ENCODE results near the gene SEC22A. TPM values are rescaled to one million over a fixed set of nuclear protein-coding genes. Genes with fewer than 3 reads are reported as not detected.

SEC22A gene
- polyA plus RNA-seq, 1 donor, result 16.5 TPM

DNA sequence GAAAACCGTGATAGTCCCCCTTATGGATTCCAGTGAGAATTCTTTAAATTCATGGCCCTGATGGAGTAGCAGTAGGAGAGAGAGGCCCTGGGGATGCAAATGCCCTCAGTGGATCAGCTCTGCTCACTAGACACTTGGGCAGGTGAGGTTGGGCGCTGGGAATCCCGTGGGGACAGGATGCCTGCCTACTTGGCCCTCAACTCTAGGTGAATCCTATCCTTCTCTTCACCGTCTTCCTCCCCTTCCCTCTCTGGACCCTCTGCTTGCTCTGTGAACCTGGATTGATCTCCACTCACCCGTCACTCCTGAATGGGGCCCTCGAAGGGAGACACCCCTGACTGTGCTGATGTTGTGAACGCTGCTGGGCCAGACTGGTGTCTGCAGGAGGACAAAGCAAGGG, 77.4 kb downstream of the SEC22A start:
- Histone ChIP-seq H3K27me3 (ENCODE audit: control insufficient read depth, insufficient read depth, low read length) (no peaks in the 10 kb centered on the region), H3K27ac (ENCODE audit: low read length) (no peak overlapping the region), H3K9me3 (ENCODE audit: control insufficient read depth, low read depth, low read length) (no peaks in the 10 kb centered on the region), H3K4me1 (ENCODE audit: control insufficient read depth, insufficient read depth, low read length) (no peaks in the 10 kb centered on the region), H3K36me3 (ENCODE audit: control insufficient read depth, insufficient read depth, low read length) (peaks cover 3% of the 10 kb centered on the region), H3K4me3 (ENCODE audit: low read length) (no peak overlapping the region)
- no CpG with 5 or more reads among the region's 7 CpGs for WGBS (ENCODE audit: insufficient coverage, low lambda C conversion rate)
- no peak for DNase-seq

DNA sequence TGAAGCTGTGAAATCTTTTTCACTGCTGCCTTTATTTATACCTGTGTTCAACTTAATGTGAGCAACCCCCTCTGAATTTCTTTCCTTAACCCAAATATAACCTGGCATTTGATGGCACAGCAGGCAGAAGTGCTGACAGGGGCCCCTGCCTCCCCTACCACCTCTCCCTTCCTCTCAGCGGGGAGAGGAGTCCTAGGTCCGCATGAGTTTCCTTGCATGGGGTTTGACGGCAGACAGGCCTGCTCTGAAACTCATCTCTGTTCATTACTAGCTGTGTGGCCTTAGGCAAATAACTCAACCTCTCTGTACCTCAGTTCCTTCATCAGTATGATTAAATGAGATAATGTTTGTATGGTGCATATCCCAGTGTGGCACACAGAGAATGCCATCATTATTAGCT, 79.7 kb downstream of the SEC22A start:
- no peaks in the 10 kb centered on the region for H3K9me3 ChIP-seq (ENCODE audit: control insufficient read depth, low read depth, low read length)
- H3K4me1 ChIP-seq (ENCODE audit: control insufficient read depth, insufficient read depth, low read length), result no peaks in the 10 kb centered on the region
- no peak overlapping the region for H3K4me3 ChIP-seq (ENCODE audit: low read length)
- DNase-seq, result no peak
- H3K36me3 ChIP-seq (ENCODE audit: control insufficient read depth, insufficient read depth, low read length), result peaks cover 17% of the 10 kb centered on the region
- no peaks in the 10 kb centered on the region for H3K27me3 ChIP-seq (ENCODE audit: control insufficient read depth, insufficient read depth, low read length)
- no CpG with 5 or more reads among the region's 3 CpGs for WGBS (ENCODE audit: insufficient coverage, low lambda C conversion rate)
- no peak overlapping the region for H3K27ac ChIP-seq (ENCODE audit: low read length)

DNA sequence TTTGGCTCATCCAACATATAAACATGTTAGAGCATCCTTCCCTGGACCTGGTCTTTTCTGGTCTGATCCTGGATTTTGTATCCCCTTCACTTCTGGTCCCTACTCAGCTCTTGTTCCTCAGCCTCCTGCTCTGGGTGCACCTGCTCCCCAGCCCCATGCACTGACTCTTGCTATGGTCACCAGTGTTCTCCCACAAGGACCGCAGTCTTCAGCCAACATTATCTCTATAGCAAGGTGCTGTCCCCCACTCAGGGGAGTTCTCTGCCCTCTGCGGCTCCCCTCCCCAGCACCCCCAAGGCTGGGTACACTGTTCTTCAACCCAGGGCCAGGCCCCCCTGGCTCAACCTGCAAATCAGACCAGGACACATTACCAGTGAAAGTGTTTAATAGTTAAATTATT, 80.2 kb downstream of the SEC22A start:
- no peaks in the 10 kb centered on the region for H3K27me3 ChIP-seq (ENCODE audit: control insufficient read depth, insufficient read depth, low read length)
- peaks cover 20% of the 10 kb centered on the region for H3K36me3 ChIP-seq (ENCODE audit: control insufficient read depth, insufficient read depth, low read length)
- no CpG with 5 or more reads among the region's 2 CpGs for WGBS (ENCODE audit: insufficient coverage, low lambda C conversion rate)
- no peak overlapping the region for H3K4me3 ChIP-seq (ENCODE audit: low read length)
- H3K4me1 ChIP-seq (ENCODE audit: control insufficient read depth, insufficient read depth, low read length), result no peaks in the 10 kb centered on the region
- H3K9me3 ChIP-seq (ENCODE audit: control insufficient read depth, low read depth, low read length), result no peaks in the 10 kb centered on the region
- H3K27ac ChIP-seq (ENCODE audit: low read length), result no peak overlapping the region
- no peak for DNase-seq

DNA sequence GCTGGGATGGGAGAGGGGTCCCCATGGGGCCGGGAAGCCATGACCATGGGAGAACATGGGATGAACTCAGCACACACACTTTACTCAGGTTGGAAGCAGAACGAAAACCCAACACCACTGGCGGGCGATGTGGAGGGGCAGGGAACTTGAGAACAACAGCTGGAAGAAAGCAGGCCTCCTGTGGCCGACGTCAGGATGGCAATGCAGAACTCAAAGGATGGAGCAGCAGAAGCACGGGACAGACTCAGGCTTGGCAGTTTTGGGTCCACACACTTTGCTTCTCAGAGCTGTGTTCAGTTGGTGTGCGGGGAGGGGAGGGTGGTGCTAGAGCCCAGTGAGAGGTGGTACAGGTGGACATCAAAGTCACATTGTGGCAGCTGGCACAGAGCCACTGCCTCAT, 80.7 kb downstream of the SEC22A start:
- H3K36me3 ChIP-seq (ENCODE audit: control insufficient read depth, insufficient read depth, low read length), result peaks cover 20% of the 10 kb centered on the region
- no peaks in the 10 kb centered on the region for H3K4me1 ChIP-seq (ENCODE audit: control insufficient read depth, insufficient read depth, low read length)
- H3K9me3 ChIP-seq (ENCODE audit: control insufficient read depth, low read depth, low read length), result no peaks in the 10 kb centered on the region
- no peaks in the 10 kb centered on the region for H3K27me3 ChIP-seq (ENCODE audit: control insufficient read depth, insufficient read depth, low read length)
- no peak for DNase-seq
- H3K27ac ChIP-seq (ENCODE audit: low read length), result no peak overlapping the region
- no CpG with 5 or more reads among the region's 8 CpGs for WGBS (ENCODE audit: insufficient coverage, low lambda C conversion rate)
- H3K4me3 ChIP-seq (ENCODE audit: low read length), result no peak overlapping the region

DNA sequence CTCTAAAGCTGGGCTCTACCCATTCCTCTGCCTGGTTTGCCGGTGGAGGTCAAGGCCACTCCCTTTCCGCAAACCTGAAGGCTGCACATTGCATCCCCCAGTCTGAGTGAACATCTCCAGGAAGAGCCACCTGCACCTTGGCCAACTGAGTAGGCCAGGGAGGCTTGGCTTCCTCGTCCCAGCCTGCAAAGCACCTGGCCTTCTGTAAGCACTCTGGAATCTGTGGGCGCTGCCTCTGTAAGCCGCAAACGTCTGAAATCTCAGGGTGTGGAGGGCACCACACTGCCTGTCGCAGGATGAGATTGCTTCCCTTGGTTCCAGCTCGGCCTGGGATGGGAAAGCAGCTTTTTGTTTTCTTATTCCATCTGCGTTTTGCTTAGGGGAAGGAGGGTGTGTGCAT, 81.3 kb downstream of the SEC22A start:
- no peak overlapping the region for H3K27ac ChIP-seq (ENCODE audit: low read length)
- no peak overlapping the region for H3K4me3 ChIP-seq (ENCODE audit: low read length)
- no peaks in the 10 kb centered on the region for H3K4me1 ChIP-seq (ENCODE audit: control insufficient read depth, insufficient read depth, low read length)
- peaks cover 20% of the 10 kb centered on the region for H3K36me3 ChIP-seq (ENCODE audit: control insufficient read depth, insufficient read depth, low read length)
- DNase-seq, result no peak
- H3K27me3 ChIP-seq (ENCODE audit: control insufficient read depth, insufficient read depth, low read length), result no peaks in the 10 kb centered on the region
- no CpG with 5 or more reads among the region's 9 CpGs for WGBS (ENCODE audit: insufficient coverage, low lambda C conversion rate)
- no peaks in the 10 kb centered on the region for H3K9me3 ChIP-seq (ENCODE audit: control insufficient read depth, low read depth, low read length)

DNA sequence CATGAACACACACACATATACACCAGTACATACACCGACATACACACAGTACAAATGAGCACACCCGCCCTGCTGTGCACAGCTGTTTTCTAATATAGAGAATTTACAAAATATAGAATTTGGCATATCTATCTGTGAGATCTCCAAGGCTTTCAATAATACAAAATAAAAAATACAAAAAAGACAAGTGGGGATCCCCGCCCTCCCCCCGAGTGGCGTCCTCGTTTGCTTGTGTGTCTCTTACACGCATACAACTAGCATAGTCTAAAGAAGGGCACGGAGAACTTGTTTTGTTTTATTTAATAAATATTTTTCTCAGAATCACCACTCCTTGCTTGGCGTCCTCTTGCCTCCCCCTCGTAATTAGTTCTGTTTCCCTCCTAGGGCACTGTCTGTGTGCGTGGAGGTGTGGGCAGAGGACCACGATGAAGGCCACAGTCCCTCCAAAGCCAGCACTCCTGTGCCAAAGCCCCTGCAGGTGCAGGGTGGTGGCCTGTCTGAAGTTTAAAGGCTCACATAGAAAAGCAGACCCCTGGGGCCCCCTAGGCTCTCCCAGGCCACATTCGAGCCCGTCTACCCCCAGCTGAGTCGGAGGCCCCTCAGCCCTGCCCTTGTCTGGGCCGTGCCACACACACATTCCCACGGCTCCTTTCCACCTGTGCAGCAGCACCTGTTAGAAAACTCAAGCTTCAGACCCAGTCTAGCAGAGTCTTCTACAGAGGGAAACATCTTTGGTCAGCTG, 82.1 kb downstream of the SEC22A start:
- Histone ChIP-seq H3K27me3 (ENCODE audit: control insufficient read depth, insufficient read depth, low read length) (no peaks in the 10 kb centered on the region), H3K4me3 (ENCODE audit: low read length) (no peak overlapping the region), H3K4me1 (ENCODE audit: control insufficient read depth, insufficient read depth, low read length) (no peaks in the 10 kb centered on the region), H3K9me3 (ENCODE audit: control insufficient read depth, low read depth, low read length) (no peaks in the 10 kb centered on the region), H3K36me3 (ENCODE audit: control insufficient read depth, insufficient read depth, low read length) (peaks cover 20% of the 10 kb centered on the region), H3K27ac (ENCODE audit: low read length) (no peak overlapping the region)
- WGBS (ENCODE audit: insufficient coverage, low lambda C conversion rate), result 98% methylated on average over 5 of the region's 17 CpGs
- DNase-seq, result no peak

DNA sequence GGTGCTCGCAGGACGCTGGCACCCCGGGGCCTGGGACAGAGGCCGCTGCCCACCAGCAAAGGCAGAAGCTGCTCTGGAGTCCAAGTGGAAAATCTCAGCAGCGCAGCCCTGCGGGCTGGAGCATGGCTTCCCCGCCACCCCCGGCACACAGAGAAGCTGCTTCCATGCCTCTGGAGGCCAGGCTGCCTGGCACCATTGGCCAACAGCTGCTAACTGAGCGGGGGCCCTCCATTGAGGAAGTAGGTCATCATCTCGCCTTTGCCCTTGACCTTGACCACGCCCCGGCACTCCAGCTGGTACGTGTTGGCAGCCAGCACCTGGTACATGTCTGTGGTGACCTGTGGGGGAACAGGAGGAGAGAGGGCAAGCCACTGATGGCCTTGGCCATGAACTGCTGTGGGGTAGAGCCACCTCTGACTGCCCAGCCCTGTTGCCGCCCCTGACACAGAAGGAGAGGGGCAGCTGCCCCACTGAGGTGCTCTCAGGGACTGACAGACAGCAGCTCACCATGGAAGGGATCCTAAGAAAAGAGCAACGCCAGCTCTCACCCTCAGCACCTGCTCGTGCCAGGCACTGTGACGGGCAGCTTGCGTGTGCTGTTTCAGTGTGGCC, 82.8 kb downstream of the SEC22A start:
- Histone ChIP-seq H3K27me3 (ENCODE audit: control insufficient read depth, insufficient read depth, low read length) (no peaks in the 10 kb centered on the region), H3K9me3 (ENCODE audit: control insufficient read depth, low read depth, low read length) (no peaks in the 10 kb centered on the region), H3K4me1 (ENCODE audit: control insufficient read depth, insufficient read depth, low read length) (no peaks in the 10 kb centered on the region), H3K4me3 (ENCODE audit: low read length) (no peak overlapping the region), H3K36me3 (ENCODE audit: control insufficient read depth, insufficient read depth, low read length) (peaks cover 23% of the 10 kb centered on the region), H3K27ac (ENCODE audit: low read length) (no peak overlapping the region)
- WGBS (ENCODE audit: insufficient coverage, low lambda C conversion rate), result no CpG with 5 or more reads among the region's 18 CpGs
- no peak for DNase-seq

DNA sequence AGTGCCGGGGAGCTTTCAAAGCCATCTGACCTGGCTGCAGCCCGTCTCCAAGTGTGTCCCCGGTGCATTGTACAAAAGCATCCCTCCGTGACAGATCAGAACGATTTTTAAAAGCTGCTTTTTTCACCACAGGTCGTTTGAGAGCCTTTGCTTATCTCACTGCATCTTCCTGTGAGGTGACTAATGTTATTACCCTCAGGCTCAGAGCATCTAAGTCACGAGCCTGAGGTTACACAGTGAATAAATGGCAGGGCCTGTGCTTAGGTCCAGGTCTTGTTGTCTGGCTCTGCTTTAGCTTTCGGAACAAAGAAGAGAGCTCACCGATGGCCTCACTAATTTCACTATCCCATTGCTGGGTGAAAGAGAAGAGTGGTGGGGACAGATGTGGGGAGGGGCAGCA, 83.3 kb downstream of the SEC22A start:
- Histone ChIP-seq H3K4me3 (ENCODE audit: low read length) (no peak overlapping the region), H3K4me1 (ENCODE audit: control insufficient read depth, insufficient read depth, low read length) (no peaks in the 10 kb centered on the region), H3K27me3 (ENCODE audit: control insufficient read depth, insufficient read depth, low read length) (no peaks in the 10 kb centered on the region), H3K36me3 (ENCODE audit: control insufficient read depth, insufficient read depth, low read length) (peaks cover 27% of the 10 kb centered on the region), H3K27ac (ENCODE audit: low read length) (no peak overlapping the region), H3K9me3 (ENCODE audit: control insufficient read depth, low read depth, low read length) (no peaks in the 10 kb centered on the region)
- WGBS (ENCODE audit: insufficient coverage, low lambda C conversion rate), result no CpG with 5 or more reads among the region's 9 CpGs
- no peak for DNase-seq

DNA sequence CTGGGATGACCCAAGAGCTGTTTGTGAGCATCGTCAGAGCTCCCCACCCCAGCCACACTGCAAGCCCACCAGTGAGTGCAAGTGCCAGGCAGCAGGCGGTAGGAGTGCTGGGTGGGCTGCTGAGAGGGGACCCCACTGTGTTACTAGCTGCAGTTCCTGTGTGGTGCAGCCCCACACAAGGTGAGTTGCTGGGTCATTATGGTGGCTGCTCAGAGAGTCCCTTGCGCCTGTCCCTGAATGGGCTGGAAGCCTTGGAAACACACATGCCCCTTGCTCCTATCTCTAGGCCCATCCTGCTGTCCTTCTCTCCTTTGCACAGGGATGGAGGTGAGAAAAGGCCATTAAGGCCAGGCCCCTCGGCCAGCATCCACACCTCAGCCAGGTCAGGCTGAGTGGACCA, 83.7 kb downstream of the SEC22A start:
- peaks cover 31% of the 10 kb centered on the region for H3K36me3 ChIP-seq (ENCODE audit: control insufficient read depth, insufficient read depth, low read length)
- H3K27me3 ChIP-seq (ENCODE audit: control insufficient read depth, insufficient read depth, low read length), result no peaks in the 10 kb centered on the region
- H3K27ac ChIP-seq (ENCODE audit: low read length), result no peak overlapping the region
- no CpG with 5 or more reads among the region's 4 CpGs for WGBS (ENCODE audit: insufficient coverage, low lambda C conversion rate)
- no peaks in the 10 kb centered on the region for H3K9me3 ChIP-seq (ENCODE audit: control insufficient read depth, low read depth, low read length)
- H3K4me1 ChIP-seq (ENCODE audit: control insufficient read depth, insufficient read depth, low read length), result no peaks in the 10 kb centered on the region
- H3K4me3 ChIP-seq (ENCODE audit: low read length), result no peak overlapping the region
- no peak for DNase-seq

DNA sequence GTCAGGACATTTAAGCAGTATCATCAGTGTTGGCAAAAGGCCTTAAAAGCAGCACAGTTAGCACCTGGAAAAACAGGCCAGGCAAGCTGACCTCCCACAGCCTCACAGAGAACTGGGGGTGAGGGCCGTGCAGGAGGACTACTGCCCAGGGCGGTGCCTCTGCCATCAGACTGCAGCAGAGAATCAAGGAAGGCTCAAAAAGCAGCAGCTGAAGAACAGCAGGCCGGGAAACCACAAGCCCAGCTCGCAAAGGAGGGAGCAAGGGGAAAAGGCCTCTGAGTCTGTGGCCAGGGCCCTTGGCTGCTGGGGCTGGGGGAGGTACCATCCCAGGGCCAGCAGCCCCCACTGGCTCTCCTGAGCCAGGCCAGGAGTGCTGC, 84.2 kb downstream of the SEC22A start:
- no CpG with 5 or more reads among the region's 4 CpGs for WGBS (ENCODE audit: insufficient coverage, low lambda C conversion rate)
- no peak overlapping the region for H3K27ac ChIP-seq (ENCODE audit: low read length)
- DNase-seq, result no peak
- H3K36me3 ChIP-seq (ENCODE audit: control insufficient read depth, insufficient read depth, low read length), result peaks cover 35% of the 10 kb centered on the region
- no peaks in the 10 kb centered on the region for H3K9me3 ChIP-seq (ENCODE audit: control insufficient read depth, low read depth, low read length)
- H3K27me3 ChIP-seq (ENCODE audit: control insufficient read depth, insufficient read depth, low read length), result no peaks in the 10 kb centered on the region
- H3K4me1 ChIP-seq (ENCODE audit: control insufficient read depth, insufficient read depth, low read length), result no peaks in the 10 kb centered on the region
- no peak overlapping the region for H3K4me3 ChIP-seq (ENCODE audit: low read length)

Data from large intestine (tissue), 3 donors.